GM18517 (cell line): ENCODE data around the gene ME1.
"Not testable (repeated sequence)": the region's sequence is repeated elsewhere in the genome, so short reads cannot be mapped to it uniquely, and the experiment has no call there.

ENCODE experiments used
- ATAC-seq: cut with Tn5 transposase; IDR thresholded peaks from one replicate; pipeline ENCODE4 v1.9.1; 2021; ENCODE audit warnings: mild to moderate bottlenecking, moderate library complexity; ENCODE audit not compliant: unreplicated experiment

ME1 gene

GRCh38 chr6:83432636-83433035 lies 1.8 kb upstream of the ME1 start:
- no peak for ATAC-seq

GRCh38 chr6:83431545-83432155 lies 799 bp upstream of the ME1 start:
- ATAC-seq, result no peak

- no peak for ATAC-seq
Measured at GRCh38 chr6:83429857-83430610, 817 bp downstream of the ME1 start.

GRCh38 chr6:83429269-83429668 lies 1.6 kb downstream of the ME1 start:
- ATAC-seq, result no peak

- no peak for ATAC-seq
Measured at GRCh38 chr6:83424392-83425018, 6.3 kb downstream of the ME1 start.

GRCh38 chr6:83417880-83418663 lies 12.8 kb downstream of the ME1 start:
- ATAC-seq, result peak; percentile 69

GRCh38 chr6:83413068-83413467 lies 17.8 kb downstream of the ME1 start:
- no peak for ATAC-seq

- no peak for ATAC-seq
Measured at GRCh38 chr6:83411731-83412130, 19.1 kb downstream of the ME1 start.

GRCh38 chr6:83403191-83403590 lies 27.7 kb downstream of the ME1 start:
- ATAC-seq, result no peak

- ATAC-seq, result no peak
Measured at GRCh38 chr6:83389606-83390005, 41.2 kb downstream of the ME1 start.

- no peak for ATAC-seq
Measured at GRCh38 chr6:83385473-83385872, 45.4 kb downstream of the ME1 start.

- ATAC-seq, result no peak
Measured at GRCh38 chr6:83384751-83385150, 46.1 kb downstream of the ME1 start.

GRCh38 chr6:83381949-83382348 lies 48.9 kb downstream of the ME1 start:
- no peak for ATAC-seq

- no peak for ATAC-seq
Measured at GRCh38 chr6:83378621-83379388, 52.0 kb downstream of the ME1 start.

- ATAC-seq, result no peak
Measured at GRCh38 chr6:83371423-83371822, 59.4 kb downstream of the ME1 start.

- no peak for ATAC-seq
Measured at GRCh38 chr6:83370567-83370966, 60.3 kb downstream of the ME1 start.

GRCh38 chr6:83369692-83370091 lies 61.2 kb downstream of the ME1 start:
- ATAC-seq, result no peak

- ATAC-seq, result no peak
Measured at GRCh38 chr6:83368577-83368976, 62.3 kb downstream of the ME1 start.

GRCh38 chr6:83367104-83367503 lies 63.7 kb downstream of the ME1 start:
- ATAC-seq, result no peak

- no peak for ATAC-seq
Measured at GRCh38 chr6:83365931-83366330, 64.9 kb downstream of the ME1 start.

- not testable (repeated sequence) for ATAC-seq
Measured at GRCh38 chr6:83362349-83362748, 68.5 kb downstream of the ME1 start.
